HEK293T (cell line): ENCODE measurements around the gene ENPP1.

Experiments
- CTCF ChIA-PET: fragments of 350-600 bp; formaldehyde crosslinking; extraction: SDS; loops from one replicate; lab custom pipeline; 2021; ENCODE audit warnings: antibody characterized with exemption, inconsistent platforms; lab: Yijun Ruan, JAX
- POLR2A ChIA-PET: fragments of 350-600 bp; formaldehyde crosslinking; extraction: SDS; loops from one replicate; lab custom pipeline; 2020; ENCODE audit warnings: antibody characterized with exemption, inconsistent platforms; lab: Yijun Ruan, JAX
- DNase-seq: peaks from one replicate; pipeline ENCODE4 v3.0.0; 2012; ENCODE audit warnings: mixed read lengths; ENCODE audit errors: extremely low spot score
- ARNT ChIP-seq: fragments of 450-650 bp; IDR thresholded peaks from 2 replicates; pipeline ENCODE4 v1.6.1; 2017; ENCODE audit warnings: mild to moderate bottlenecking
- BHLHE40 ChIP-seq: fragments of 450-650 bp; IDR thresholded peaks from 2 replicates; pipeline ENCODE4 v1.6.1; 2016; ENCODE audit warnings: mild to moderate bottlenecking, moderate library complexity, borderline replicate concordance
- CTBP1 ChIP-seq: fragments of 450-650 bp; IDR thresholded peaks from 2 replicates; pipeline ENCODE4 v1.6.1; 2016; ENCODE audit warnings: borderline replicate concordance
- ELF4 ChIP-seq: fragments of 450-650 bp; IDR thresholded peaks from 2 replicates; pipeline ENCODE4 v1.6.1; 2017; ENCODE audit warnings: antibody characterized with exemption
- FOXA1 ChIP-seq: fragments of 450-650 bp; IDR thresholded peaks from 2 replicates; pipeline ENCODE4 v1.6.1; 2016; ENCODE audit warnings: mild to moderate bottlenecking
- FOXK2 ChIP-seq: fragments of 450-650 bp; IDR thresholded peaks from 2 replicates; pipeline ENCODE4 v1.6.1; 2016; ENCODE audit warnings: mild to moderate bottlenecking
- FOXM1 ChIP-seq: fragments of 450-650 bp; IDR thresholded peaks from 2 replicates; pipeline ENCODE4 v1.6.1; 2017; ENCODE audit warnings: mild to moderate bottlenecking, borderline replicate concordance
- HDGF ChIP-seq: fragments of 450-650 bp; IDR thresholded peaks from 2 replicates; pipeline ENCODE4 v1.6.1; 2017; ENCODE audit warnings: antibody characterized with exemption, borderline replicate concordance
- L3MBTL2 ChIP-seq: fragments of 450-650 bp; conservative IDR thresholded peaks from 2 replicates; pipeline ENCODE4 v1.6.1; 2016; ENCODE audit warnings: mild to moderate bottlenecking
- LEF1 ChIP-seq: fragments of 450-650 bp; IDR thresholded peaks from 2 replicates; pipeline ENCODE4 v1.6.1; 2017; ENCODE audit warnings: mild to moderate bottlenecking, borderline replicate concordance
- NFRKB ChIP-seq: fragments of 450-650 bp; IDR thresholded peaks from 2 replicates; pipeline ENCODE4 v1.6.1; 2016; ENCODE audit warnings: mild to moderate bottlenecking, moderate library complexity
- PKNOX1 ChIP-seq: fragments of 450-650 bp; IDR thresholded peaks from 2 replicates; pipeline ENCODE4 v1.6.1; 2016
- SP1 ChIP-seq: fragments of 450-650 bp; IDR thresholded peaks from 2 replicates; pipeline ENCODE4 v1.6.1; 2017
- SUZ12 ChIP-seq: fragments of 450-650 bp; IDR thresholded peaks from 2 replicates; pipeline ENCODE4 v1.6.1; 2016; ENCODE audit warnings: mild to moderate bottlenecking
- TARDBP ChIP-seq: fragments of 450-650 bp; IDR thresholded peaks from 2 replicates; pipeline ENCODE4 v1.6.1; 2016
- ZNF384 ChIP-seq: fragments of 450-650 bp; IDR thresholded peaks from 2 replicates; pipeline ENCODE4 v1.6.1; 2016

The ENPP1 gene

GRCh38 chr6:131782764-131783163 lies 25.1 kb upstream of the ENPP1 start:
- no peak for TF ChIP-seq ELF4
- TF ChIP-seq LEF1, result no peak
- no peak for TF ChIP-seq L3MBTL2
- no peak for TF ChIP-seq SP1
- no peak for TF ChIP-seq ZNF384
- no peak for TF ChIP-seq FOXA1
- TF ChIP-seq FOXK2, result no peak
- no peak for TF ChIP-seq BHLHE40
- no peak for TF ChIP-seq CTBP1
- TF ChIP-seq FOXM1, result no peak
- no peak for TF ChIP-seq SUZ12
- TF ChIP-seq ARNT, result no peak
- no peak for TF ChIP-seq TARDBP
- no peak for TF ChIP-seq HDGF
- ChIA-PET POLR2A (no interaction called here), CTCF (interaction anchor here (1.1 to 1.7 kb wide), 2 partner anchors 127 to 135 kb away, joined by 4 to 6 read pairs; no protein-coding TSS in a partner anchor)
- DNase-seq, result no peak

- no peak for DNase-seq
- POLR2A ChIA-PET, result no interaction called here
- CTCF ChIA-PET, result no interaction called here
- no peak for TF ChIP-seq ZNF384
Observed at GRCh38 chr6:131784561-131784960, 23.3 kb upstream of the ENPP1 start.

GRCh38 chr6:131787079-131787478 lies 20.7 kb upstream of the ENPP1 start:
- no peak for DNase-seq
- ChIA-PET CTCF (no interaction called here), POLR2A (no interaction called here)
- TF ChIP-seq ELF4, result no peak
- no peak for TF ChIP-seq SUZ12
- TF ChIP-seq SP1, result no peak
- TF ChIP-seq L3MBTL2, result no peak
- TF ChIP-seq PKNOX1, result no peak
- TF ChIP-seq NFRKB, result no peak
- TF ChIP-seq FOXK2, result no peak
- TF ChIP-seq LEF1, result no peak
- TF ChIP-seq BHLHE40, result no peak
- no peak for TF ChIP-seq ARNT
- TF ChIP-seq FOXA1, result no peak
- TF ChIP-seq FOXM1, result no peak
- TF ChIP-seq TARDBP, result no peak
- TF ChIP-seq CTBP1, result no peak
- no peak for TF ChIP-seq HDGF
- no peak for TF ChIP-seq ZNF384

- TF ChIP-seq TARDBP (no peak), HDGF (no peak), CTBP1 (no peak), BHLHE40 (no peak), FOXK2 (no peak), FOXA1 (no peak), LEF1 (no peak), ELF4 (no peak), ARNT (no peak), PKNOX1 (no peak), SUZ12 (no peak), SP1 (no peak), NFRKB (no peak), ZNF384 (no peak)
- ChIA-PET CTCF (no interaction called here), POLR2A (no interaction called here)
- no peak for DNase-seq
Observed at GRCh38 chr6:131787766-131788712, 19.8 kb upstream of the ENPP1 start.

- no peak for DNase-seq
- TF ChIP-seq CTBP1 (no peak), ZNF384 (no peak), BHLHE40 (no peak), NFRKB (no peak), TARDBP (no peak), HDGF (no peak), LEF1 (no peak), L3MBTL2 (no peak), PKNOX1 (no peak), FOXM1 (no peak), ARNT (no peak), ELF4 (no peak), FOXK2 (no peak), FOXA1 (no peak), SP1 (no peak)
- ChIA-PET POLR2A (no interaction called here), CTCF (no interaction called here)
Observed at GRCh38 chr6:131789219-131789618, 18.6 kb upstream of the ENPP1 start.

DNA sequence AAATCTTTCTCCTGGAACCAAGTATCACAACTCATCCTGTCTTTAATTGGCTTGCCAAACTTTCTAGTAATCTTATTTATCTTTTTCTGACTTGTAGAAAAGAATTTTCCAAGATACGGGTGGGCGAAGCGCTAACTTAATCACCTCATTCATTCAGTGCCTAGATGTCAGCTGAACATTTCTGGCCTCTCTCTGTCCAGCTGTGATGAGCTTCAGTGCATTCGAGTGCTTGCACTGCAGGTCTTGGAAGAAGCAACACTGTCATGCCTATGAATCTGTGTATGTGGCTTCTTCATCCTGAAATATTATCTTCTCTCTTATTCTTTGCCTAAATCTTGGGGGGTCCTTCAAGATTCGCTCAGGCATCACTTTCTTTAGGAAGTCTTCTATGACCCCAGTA lies 16.3 kb upstream of the ENPP1 start:
- ChIA-PET POLR2A (no interaction called here), CTCF (no interaction called here)
- no peak for DNase-seq
- TF ChIP-seq FOXM1, result no peak
- TF ChIP-seq SUZ12, result no peak
- no peak for TF ChIP-seq ARNT
- no peak for TF ChIP-seq CTBP1
- no peak for TF ChIP-seq PKNOX1
- no peak for TF ChIP-seq TARDBP
- TF ChIP-seq L3MBTL2, result no peak
- TF ChIP-seq ELF4, result no peak
- no peak for TF ChIP-seq FOXK2
- TF ChIP-seq ZNF384, result no peak
- no peak for TF ChIP-seq BHLHE40
- TF ChIP-seq LEF1, result no peak
- TF ChIP-seq SP1, result no peak
- no peak for TF ChIP-seq HDGF
